Inflammatory macrophage treated with lipopolysaccharide for 4 hours (primary cell): Measurements from ENCODE around the gene KAT6B.

Experiments used
- DNase-seq: peaks from one replicate; pipeline ENCODE4 v3.0.0-alpha.2; 2020

Gene KAT6B

DNA sequence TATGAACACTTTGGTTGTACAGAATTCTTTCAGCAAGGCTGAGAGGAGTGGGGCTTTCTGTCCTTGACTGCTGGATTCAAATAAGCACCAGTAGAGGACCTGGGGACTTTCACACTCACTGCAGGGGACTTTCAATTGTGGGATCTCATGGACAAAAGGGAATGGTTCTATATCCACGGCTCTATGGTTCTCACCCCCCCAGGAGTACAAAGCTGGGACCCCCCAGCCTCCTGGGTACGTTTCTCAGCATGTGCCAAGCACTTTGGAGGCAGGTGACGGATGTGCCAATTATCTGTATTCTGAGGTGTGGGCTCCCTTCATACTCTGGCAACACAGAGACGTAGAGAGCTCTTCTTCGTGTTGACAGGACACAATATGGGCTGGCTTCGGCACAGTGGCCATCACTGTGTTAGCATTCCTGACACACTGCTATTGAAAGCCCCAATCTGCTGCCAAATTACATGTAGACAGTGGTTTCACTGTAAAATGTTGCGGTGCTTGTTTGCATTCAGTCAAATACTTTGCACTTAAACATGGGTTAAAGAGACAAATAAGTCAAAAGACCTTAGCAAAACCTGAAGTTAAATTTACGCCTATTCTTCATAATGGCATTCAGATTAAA is 192.4 kb downstream of the KAT6B start:
- no peak for DNase-seq

DNA sequence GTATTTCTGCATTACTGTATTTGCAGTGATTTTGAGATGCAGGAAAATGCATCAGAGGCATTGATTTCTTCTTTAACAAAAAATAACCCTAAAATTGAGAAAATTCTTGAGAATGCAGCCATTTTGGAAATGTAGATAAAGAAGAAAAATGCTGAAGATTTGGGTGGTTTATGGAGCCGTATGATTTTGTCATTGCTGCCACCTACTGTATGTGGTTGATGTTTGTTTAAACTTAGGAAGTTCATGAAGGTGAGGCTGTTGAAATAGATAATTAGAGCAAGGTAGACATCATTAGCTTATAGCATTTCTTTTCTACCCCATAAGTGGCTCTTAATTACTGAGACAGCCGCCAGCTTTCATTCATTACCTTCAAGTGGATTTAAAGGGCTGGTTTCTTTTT is 193.0 kb downstream of the KAT6B start:
- peak; percentile 8 for DNase-seq

DNA sequence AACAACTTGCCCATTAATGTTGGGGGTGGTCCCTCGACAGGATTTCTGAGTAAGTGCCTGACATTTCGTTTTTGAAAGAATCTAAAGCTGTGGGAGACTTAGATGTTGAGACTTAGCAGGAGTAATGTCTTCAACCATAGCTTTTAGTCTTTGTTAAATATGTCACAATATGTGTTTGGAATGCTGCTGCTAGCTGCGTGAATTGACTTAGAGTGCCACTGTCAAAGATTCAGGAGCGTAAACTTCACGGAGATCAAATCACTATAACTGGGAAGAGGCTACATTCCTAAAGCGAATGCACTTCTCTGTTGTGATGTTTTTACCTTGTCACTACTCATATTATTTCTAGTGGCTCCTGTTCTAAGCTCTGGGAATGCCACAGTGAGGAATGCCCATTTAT is 193.8 kb downstream of the KAT6B start:
- no peak for DNase-seq

DNA sequence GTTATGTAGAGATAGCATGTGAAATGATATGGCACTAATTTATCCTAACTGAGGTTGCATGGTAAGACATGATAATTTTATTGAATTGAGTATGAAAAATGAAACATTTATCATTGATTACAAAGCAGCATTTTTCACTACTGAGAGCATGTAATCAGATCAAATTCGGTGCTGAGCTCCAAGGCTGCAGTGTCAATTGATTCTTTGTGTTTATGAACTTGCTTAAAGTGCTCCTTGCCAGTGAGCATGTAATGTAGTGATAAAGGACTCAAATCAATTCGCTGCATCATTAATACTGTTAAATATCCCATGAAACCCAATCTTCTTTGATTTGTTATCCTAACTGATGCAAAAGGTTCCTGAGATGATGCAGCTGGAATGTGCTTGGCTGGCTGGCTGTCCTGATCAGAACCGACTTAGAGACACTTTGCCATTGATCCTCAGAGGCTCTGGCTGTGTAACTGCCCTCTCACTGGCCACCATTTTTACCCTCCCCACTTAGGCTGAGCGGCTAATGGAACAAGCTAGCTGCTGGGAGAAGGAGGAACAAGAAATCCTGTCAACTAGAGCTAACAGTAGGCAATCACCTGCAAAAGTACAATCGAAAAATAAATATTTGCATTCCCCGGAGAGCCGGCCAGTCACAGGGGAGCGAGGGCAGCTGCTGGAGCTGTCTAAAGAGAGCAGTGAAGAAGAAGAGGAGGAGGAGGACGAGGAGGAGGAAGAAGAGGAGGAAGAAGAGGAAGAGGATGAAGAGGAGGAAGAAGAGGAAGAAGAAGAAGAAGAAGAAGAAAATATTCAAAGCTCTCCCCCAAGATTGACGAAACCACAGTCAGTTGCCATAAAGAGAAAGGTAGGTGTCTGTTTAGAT is 195.2 kb downstream of the KAT6B start:
- DNase-seq: no peak

DNA sequence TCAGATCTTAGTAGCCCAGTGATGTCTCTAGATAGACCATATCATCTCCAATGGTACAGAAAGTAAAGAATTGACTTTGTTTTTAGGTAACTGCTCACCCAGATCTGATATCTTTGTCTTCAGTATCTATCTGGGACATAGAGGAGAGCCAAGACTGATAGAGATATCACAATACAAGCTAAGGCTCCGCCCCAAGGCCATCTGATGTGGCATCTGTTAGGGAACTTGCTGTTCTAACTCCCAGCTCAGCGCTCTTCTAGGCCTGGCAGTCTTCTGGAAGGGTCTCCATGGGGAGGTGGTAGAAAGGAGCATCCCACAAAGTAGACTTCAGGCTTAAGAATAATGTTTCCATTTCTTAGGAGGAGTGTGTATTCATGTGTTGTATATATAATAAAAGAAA is 196.7 kb downstream of the KAT6B start:
- DNase-seq: no peak

DNA sequence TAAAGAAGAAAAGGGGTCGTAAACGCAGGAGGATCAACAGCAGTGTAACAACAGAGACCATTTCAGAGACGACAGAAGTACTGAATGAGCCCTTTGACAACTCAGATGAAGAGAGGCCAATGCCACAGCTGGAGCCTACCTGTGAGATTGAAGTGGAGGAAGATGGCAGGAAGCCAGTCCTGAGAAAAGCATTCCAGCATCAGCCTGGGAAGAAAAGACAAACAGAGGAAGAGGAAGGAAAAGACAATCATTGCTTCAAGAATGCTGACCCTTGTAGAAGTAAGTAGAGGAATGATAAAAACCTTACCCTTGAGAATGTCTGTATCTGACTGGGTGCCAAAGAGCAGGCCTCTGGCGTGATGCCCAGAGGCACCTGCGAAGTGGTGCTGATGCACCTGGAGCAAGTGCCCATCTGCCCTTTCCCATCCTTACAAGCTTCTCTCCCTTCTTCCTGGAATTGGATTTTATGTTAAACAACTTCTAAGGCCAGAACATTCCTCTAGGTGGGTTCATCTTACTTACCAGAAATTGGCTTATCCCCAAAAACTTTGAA is 198.6 kb downstream of the KAT6B start:
- DNase-seq: no peak

DNA sequence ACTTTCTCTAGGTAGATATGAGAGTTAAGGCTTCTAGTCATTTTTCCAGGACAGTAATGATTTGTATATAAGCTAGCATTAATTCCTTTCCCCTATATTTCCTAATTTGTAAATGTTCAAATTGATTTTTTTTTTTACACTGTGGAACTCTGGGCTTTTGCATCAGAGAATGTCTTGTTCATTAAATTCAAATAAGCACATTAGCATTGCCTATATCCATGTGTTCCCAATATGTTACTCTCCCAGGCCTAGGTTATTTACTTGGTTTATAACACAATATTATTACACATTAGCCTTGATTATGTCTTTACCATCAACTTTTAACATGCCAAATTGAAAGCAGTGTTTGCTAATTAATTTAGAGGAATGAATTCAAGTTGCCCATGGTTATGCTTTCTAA is 201.6 kb downstream of the KAT6B start:
- no peak for DNase-seq

DNA sequence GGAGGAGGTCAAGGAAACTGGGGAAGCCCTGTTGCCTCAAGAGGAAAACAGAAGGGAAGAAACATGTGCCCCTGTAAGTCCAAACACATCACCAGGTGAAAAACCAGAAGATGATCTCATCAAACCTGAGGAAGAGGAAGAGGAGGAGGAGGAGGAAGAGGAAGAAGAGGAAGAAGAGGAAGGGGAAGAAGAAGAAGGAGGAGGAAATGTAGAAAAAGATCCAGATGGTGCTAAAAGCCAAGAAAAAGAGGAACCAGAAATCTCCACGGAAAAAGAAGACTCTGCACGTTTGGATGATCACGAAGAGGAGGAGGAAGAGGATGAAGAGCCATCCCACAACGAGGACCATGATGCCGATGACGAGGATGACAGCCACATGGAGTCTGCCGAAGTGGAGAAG is 202.3 kb downstream of the KAT6B start:
- DNase-seq: no peak

DNA sequence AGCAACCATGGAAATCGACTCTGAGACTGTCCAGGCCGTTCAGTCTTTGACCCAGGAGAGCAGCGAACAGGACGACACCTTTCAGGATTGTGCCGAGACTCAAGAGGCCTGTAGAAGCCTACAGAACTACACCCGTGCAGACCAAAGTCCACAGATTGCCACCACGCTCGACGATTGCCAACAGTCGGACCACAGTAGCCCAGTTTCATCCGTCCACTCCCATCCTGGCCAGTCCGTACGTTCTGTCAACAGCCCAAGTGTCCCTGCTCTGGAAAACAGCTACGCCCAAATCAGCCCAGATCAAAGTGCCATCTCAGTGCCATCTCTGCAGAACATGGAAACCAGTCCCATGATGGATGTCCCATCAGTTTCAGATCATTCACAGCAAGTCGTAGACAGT is 203.0 kb downstream of the KAT6B start:
- no peak for DNase-seq

DNA sequence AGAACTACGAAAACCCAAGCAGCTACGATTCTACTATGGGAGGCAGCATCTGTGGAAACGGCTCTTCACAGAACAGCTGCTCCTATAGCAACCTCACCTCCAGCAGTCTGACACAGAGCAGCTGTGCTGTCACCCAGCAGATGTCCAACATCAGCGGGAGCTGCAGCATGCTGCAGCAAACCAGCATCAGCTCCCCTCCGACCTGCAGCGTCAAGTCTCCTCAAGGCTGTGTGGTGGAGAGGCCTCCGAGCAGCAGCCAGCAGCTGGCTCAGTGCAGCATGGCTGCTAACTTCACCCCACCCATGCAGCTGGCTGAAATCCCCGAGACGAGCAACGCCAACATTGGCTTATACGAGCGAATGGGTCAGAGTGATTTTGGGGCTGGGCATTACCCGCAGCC is 203.5 kb downstream of the KAT6B start:
- DNase-seq: no peak

DNA sequence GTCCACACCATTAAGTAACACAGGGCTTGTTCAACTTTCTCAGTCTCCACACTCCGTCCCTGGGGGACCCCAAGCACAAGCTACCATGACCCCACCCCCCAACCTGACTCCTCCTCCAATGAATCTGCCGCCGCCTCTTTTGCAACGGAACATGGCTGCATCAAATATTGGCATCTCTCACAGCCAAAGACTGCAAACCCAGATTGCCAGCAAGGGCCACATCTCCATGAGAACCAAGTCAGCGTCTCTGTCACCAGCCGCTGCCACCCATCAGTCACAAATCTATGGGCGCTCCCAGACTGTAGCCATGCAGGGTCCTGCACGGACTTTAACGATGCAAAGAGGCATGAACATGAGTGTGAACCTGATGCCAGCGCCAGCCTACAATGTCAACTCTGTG is 204.0 kb downstream of the KAT6B start:
- no peak for DNase-seq

DNA sequence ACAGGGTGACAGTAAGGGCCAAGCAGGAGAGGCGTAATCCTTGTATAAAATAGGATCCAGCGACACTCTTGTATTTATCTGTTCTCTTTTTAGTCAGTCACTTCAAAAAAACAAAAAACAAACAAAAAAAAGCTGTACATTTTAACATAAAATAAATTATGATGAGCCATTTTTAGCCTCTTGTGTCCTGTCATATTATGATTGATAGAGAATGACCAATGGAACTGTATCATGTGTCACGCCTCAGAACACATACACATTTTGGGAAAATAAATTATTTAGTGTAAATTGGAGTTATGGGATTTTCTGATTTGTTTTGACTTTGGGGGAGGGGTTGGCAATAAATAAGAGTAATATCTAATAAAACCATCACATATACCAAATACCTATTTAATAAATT is 205.7 kb downstream of the KAT6B start:
- no peak for DNase-seq

DNA sequence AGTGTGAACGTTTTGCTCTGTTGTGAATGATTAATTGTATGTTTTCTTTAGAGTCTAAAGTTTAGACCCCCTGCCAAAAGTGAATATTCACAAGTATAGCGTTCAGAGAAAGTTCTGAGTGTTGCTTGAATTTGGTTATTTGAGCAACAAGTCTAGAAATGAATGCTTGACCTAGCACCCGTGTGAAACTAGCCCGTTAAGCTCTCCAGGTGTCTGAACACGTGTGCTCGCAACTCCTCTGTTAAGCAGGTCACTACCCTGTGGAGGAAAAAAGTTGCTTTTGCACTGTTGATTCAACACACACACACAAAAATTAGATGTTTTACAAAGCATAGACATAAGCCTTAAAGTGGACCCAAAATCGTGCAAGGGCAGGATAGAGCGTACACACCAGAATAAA is 206.4 kb downstream of the KAT6B start:
- no peak for DNase-seq

DNA sequence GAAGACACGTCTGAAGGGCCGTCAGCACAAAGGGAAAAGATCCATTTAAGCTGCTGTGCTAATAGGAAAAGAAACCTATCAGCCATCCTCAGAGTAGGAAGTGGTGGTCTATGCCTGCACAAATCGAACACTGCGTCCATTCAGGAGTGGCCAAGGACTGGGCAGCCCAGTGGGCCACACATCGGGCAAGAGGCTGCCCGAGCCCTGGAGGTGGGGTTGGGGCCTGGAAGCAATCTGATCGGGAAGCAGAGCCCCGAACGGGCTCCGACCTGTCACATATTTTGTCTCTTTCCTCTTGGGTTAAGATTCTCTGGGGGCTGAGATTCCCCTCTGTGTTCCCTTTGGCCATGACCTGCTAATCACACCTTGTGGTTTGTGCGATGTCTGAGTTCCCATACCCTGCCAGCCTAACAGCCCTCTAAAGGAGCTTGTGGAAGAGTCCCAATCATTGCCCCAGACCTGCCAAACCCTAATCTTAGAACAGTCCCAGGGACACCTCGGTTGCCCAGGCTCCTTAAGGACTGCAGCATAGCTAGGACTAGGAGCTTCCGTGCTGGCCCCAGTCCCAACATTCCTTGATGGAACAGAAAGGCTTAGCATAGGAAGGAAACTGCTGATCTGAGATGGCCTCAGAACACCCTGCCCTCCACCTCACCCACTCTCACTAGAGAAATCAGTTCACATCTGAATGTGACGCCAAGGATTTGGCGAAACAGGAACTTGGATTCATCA is 207.2 kb downstream of the KAT6B start:
- DNase-seq: peak; percentile 14

DNA sequence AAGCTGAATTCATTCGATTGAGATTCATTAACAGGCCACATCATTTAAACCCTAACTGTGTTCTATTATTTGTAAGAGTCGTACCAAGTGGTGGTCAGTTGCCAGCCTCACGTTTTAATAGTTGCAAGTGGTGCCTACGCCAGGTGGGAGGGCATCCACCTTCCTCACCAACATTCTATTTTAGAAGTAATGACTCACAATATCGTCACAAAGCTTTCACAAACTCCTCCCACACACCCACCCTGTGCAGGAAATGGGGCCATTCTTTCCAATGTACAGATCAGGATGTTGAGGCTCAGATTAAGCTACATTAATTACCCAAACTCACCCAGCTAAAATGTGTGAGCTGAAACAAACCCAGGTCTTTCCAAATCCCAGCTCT is 207.7 kb downstream of the KAT6B start:
- DNase-seq: peak; percentile 42

DNA sequence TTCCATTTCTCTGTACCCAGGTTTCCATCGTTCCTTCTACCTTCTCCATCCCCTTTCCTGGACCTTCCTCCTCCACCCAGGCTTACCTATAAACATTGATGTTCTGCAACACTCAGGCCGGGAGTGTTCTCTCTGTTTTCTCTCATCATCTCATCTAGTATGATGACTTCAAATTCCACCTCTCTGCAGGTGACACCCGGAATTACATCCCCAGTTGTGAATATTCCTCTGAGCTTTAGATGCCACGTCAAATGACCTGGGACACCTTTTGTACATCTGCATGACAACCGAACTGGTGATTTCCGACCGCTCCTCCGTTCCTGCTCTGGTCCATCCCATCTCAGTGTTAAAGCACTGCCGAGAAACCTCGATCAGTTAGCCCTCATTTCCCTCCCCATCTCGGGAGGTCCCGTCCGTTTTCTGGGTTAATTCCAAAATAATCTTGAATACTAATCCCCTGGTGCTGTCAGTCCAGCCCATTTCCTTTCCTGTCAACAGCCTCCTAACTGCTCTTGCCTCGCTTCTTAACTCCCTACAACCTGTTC is 208.4 kb downstream of the KAT6B start:
- DNase-seq: no peak

DNA sequence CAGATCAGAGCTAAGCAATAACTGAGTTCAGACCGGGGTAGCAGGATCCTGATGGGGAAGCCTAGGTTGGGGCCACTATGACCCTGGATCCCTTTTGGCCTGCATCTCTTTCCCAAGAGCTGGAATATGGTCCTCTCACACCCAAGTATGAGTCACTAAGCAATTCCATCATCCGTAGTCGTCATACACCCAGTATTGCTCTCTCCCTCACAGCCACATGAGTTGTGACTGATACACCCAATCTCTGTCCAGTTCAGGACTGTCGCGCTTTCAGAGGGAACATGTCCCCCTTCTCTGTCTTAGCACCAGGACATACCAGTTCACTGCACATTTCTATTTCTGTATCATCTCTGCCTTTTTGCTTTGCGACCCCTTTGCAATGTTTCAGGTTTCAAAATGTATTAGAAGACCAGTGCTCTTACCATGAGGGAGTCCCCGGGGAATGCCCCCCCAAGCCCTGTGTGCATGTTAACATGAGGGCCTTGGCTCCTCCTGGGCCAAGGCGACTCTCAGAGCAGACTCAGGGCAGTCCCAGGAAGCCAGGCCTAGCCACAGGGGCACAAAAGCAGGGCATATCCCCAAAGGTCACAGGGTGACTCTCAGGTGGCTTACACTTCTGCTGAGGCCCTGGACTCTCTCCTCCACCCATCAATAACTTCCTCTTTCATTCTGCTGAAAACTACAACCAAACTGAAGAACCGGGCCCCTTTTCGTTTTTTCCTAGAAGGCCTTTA is 209.7 kb downstream of the KAT6B start:
- DNase-seq: peak; percentile 30

DNA sequence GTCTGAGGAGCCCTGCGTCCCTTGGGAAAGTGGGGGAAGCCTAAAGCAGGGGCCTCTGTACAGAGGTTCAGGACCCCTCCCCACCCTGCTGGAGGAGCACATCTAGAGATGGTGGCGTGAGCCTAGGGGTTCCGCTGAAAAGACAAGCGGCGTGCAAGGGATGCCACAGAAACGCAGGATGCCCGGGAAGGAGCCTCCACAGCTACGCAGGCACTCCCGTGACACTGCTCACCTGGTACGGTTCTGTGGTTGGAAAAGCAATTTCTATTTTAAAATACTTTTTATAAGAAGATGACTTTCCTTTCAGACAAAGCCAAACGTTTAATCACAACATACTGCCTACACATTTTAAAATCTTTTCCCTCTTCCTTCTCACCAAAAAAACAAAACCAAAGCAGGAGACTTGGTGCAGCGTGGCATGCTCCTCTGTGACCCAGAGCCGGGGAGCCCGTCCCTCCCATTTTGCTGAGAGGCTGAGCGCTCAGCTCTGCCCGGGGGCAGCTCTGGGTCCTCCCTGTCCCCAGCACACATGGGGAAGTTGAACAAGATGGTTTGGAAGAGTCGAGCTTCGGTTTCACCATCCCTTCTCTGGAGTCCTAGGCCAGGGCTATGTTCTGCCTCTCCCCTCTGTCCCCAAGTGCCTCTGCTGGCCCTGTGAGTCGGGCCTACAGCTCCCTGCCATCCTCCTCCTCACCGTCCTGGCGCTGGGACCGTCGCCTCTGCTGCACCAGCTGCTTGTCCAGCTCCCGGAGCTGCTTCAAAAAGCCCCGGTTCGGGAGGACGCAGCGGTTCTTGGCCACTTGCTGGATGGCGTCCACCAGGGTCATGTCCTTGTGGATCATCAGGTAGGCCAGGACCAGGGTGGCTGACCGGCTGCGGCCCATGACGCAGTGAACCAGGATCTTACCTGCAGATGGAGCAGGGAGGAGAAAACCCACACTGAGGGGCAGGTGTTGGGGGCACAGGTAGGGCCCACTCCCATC is 211.1 kb downstream of the KAT6B start:
- DNase-seq: no peak

DNA sequence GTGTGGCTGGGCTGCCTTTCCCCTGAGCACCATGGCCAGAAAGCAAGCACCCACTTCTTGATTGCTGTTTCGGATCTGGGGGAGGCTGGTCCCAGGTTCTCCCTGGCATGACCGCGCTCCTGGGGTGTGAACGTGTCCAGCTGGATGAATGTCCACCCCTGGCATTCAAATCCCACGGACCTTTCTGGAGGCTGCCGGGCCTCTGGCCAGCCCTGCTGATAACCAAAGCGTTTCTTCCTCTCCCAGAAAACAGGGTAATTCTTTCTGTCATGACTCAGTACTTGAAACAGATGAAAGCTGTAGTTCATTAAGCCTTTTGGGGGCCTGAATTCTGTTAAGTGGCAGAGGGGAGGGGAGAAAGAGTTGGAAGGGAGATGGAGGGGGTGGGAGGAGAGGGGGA is 211.9 kb downstream of the KAT6B start:
- DNase-seq: no peak

DNA sequence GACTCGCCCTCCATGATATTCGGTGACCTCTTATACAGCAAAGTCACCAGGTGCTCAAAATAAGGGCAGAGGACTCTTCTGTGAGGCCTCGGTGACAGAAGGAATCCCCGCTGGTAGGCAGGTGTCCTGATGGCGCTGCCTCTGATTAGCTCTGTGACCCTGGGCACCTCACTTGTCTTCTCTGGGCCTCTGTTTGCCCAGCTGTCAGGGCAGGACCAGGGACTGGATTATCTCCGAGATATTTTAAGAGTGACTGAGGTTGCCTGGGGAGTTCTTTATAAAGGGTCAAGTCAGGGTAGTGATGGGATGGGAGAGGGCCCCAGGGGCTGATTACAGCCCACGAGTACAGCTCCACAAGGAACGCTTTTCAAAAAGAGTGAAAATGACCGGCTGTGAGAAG is 214.2 kb downstream of the KAT6B start:
- DNase-seq: no peak

DNA sequence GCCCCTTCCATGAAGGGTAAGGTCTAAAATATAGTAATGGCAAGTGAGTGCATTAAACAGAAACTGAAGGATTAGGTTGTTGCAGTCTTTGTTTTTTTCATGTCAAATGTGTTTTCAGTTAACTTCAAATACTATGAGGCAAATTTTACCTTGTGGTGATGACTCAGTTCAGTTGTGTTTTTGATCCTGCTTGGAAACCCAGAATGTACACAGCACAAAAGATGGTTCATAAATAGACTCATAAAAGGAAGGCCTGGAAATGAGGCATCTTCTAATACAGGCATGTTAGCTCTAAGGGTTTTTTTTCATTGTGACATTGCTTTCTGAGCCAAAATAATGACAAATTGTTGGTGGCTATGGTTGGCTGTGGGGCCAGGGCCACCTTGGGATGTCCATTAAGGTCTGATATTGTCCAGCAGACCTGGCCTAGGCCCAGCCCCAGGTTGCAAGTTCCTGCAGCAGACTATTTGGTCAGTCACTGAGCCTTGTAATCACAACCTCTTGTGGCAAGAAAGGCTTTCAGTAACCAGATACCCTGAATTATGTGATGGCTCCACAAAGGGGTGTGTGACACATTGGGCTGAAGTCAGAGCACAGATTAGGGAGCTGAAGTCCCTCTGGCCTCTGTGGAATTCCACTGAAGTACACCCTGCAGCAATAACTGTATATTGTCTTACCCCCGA is 216.0 kb downstream of the KAT6B start:
- DNase-seq: peak; percentile 19
